Osteocyte (in vitro differentiated cells): ENCODE results near the gene ZBTB33. TPM values are rescaled to one million over a fixed set of nuclear protein-coding genes. Genes with fewer than 3 reads are reported as not detected.
A peak's percentile ranks its signal among the peaks of the same experiment; 100 is the strongest.

Source experiments
- DNase-seq: peaks from one replicate; pipeline ENCODE4 v3.0.0; 2021; ENCODE audit warnings: mixed read lengths; ENCODE audit not compliant: unreplicated experiment; ENCODE audit errors: extremely low spot score
- H3K27ac Mint-ChIP-seq: one replicate; pipeline ENCODE4 v1.8.0; 2021; ENCODE audit warnings: mild to moderate bottlenecking, mixed read lengths; ENCODE audit not compliant: unreplicated experiment
- H3K27me3 Mint-ChIP-seq: one replicate; pipeline ENCODE4 v1.8.0; 2021; ENCODE audit warnings: mixed read lengths; ENCODE audit not compliant: unreplicated experiment
- H3K36me3 Mint-ChIP-seq: one replicate; pipeline ENCODE4 v1.8.0; 2021; ENCODE audit warnings: mixed read lengths; ENCODE audit not compliant: unreplicated experiment
- H3K4me1 Mint-ChIP-seq: one replicate; pipeline ENCODE4 v1.8.0; 2021; ENCODE audit warnings: mixed read lengths; ENCODE audit not compliant: unreplicated experiment
- H3K4me3 Mint-ChIP-seq: one replicate; pipeline ENCODE4 v1.8.0; 2021; ENCODE audit warnings: mild to moderate bottlenecking, moderate library complexity, mixed read lengths; ENCODE audit not compliant: unreplicated experiment
- H3K9me3 Mint-ChIP-seq: one replicate; pipeline ENCODE4 v1.8.0; 2021; ENCODE audit warnings: mixed read lengths; ENCODE audit not compliant: unreplicated experiment
- total RNA-seq: library from RNA; stranded (reverse); gene quantifications from 2 replicates; pipeline ENCODE4 v1.2.1, GENCODE V29; 2021
- TF ChIP-seq, protein P1 (sequence below): fragments of 200-600 bp; sonication (generic); IDR thresholded peaks from 2 replicates; pipeline ENCODE4 v1.5.0; 2021; ENCODE audit warnings: antibody characterized with exemption, mild to moderate bottlenecking, moderate library complexity

The ZBTB33 gene
- total RNA-seq, 1 donor from 2014 or later, result 14.3 TPM

GRCh38 chrX:120213438-120214265 is 37.0 kb upstream of the ZBTB33 start:
- Mint-ChIP-seq H3K9me3 (peaks cover 8% of the 10 kb centered on the region), H3K27me3 (peaks cover 3% of the 10 kb centered on the region), H3K4me3 (no peak overlapping the region), H3K27ac (no peak overlapping the region), H3K4me1 (no peaks in the 10 kb centered on the region), H3K36me3 (no peaks in the 10 kb centered on the region)
- DNase-seq, result no peak
- TF ChIP-seq, protein P1, sequence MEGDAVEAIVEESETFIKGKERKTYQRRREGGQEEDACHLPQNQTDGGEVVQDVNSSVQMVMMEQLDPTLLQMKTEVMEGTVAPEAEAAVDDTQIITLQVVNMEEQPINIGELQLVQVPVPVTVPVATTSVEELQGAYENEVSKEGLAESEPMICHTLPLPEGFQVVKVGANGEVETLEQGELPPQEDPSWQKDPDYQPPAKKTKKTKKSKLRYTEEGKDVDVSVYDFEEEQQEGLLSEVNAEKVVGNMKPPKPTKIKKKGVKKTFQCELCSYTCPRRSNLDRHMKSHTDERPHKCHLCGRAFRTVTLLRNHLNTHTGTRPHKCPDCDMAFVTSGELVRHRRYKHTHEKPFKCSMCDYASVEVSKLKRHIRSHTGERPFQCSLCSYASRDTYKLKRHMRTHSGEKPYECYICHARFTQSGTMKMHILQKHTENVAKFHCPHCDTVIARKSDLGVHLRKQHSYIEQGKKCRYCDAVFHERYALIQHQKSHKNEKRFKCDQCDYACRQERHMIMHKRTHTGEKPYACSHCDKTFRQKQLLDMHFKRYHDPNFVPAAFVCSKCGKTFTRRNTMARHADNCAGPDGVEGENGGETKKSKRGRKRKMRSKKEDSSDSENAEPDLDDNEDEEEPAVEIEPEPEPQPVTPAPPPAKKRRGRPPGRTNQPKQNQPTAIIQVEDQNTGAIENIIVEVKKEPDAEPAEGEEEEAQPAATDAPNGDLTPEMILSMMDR, result peak; percentile 75

DNA sequence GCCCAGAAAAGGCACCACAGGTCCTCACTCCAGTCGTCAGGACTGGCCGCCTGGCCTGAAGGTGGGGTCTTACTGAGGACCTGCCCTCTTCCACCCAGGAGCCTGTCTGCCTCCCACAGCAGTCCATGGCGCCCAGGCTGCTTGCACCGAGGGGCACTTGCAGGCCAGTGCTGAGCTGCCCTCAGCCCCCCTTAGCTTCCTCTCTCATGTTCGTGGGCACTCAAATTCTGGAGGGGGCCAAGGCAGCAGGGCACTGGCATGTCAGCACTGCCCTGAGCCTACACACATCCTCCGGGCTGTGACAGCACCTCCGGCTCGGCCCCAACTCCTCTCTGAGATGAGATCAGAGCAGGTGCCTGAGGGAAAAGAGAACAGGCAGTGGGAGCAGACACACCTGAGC is 27.2 kb upstream of the ZBTB33 start:
- no peak for DNase-seq
- Mint-ChIP-seq H3K27me3 (no peaks in the 10 kb centered on the region), H3K27ac (no peak overlapping the region), H3K36me3 (no peaks in the 10 kb centered on the region), H3K4me3 (no peak overlapping the region), H3K9me3 (peaks cover 4% of the 10 kb centered on the region), H3K4me1 (no peaks in the 10 kb centered on the region)
- TF ChIP-seq, protein P1, result no peak

DNA sequence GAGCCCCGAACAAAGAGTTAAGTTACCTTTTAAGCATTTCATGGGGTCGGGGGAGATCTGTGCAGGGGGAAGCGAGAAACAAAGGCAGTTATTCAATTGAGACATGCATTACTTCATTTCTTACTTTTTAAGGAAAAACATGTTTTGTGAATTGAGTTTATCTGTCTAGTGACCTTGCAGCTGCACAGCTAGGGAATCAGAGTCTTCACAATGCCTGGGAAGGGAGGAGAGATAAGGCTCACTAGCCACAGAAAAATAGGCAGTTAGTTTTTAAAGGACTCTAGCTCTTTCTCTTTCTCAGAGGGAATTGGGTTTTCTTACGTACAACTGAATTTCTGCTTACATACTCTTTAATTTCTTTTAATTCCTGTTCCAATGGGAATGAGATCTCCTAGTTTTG is 26.2 kb upstream of the ZBTB33 start:
- H3K27ac Mint-ChIP-seq, result no peak overlapping the region
- H3K36me3 Mint-ChIP-seq, result no peaks in the 10 kb centered on the region
- H3K4me1 Mint-ChIP-seq, result no peaks in the 10 kb centered on the region
- H3K27me3 Mint-ChIP-seq, result no peaks in the 10 kb centered on the region
- DNase-seq, result no peak
- H3K9me3 Mint-ChIP-seq, result peaks cover 4% of the 10 kb centered on the region
- no peak overlapping the region for H3K4me3 Mint-ChIP-seq
- TF ChIP-seq, protein P1, result no peak

- H3K27me3 Mint-ChIP-seq, result no peaks in the 10 kb centered on the region
- H3K4me3 Mint-ChIP-seq, result no peak overlapping the region
- TF ChIP-seq, protein P1, result no peak
- DNase-seq, result no peak
- no peak overlapping the region for H3K27ac Mint-ChIP-seq
- no peaks in the 10 kb centered on the region for H3K4me1 Mint-ChIP-seq
- peaks cover 16% of the 10 kb centered on the region for H3K9me3 Mint-ChIP-seq
- H3K36me3 Mint-ChIP-seq, result peaks cover 2% of the 10 kb centered on the region
Measured at GRCh38 chrX:120228187-120228908, 22.3 kb upstream of the ZBTB33 start.

- Mint-ChIP-seq H3K4me1 (no peaks in the 10 kb centered on the region), H3K36me3 (peaks cover 3% of the 10 kb centered on the region), H3K27ac (no peak overlapping the region), H3K9me3 (peaks cover 12% of the 10 kb centered on the region), H3K4me3 (no peak overlapping the region), H3K27me3 (no peaks in the 10 kb centered on the region)
- no peak for DNase-seq
- TF ChIP-seq, protein P1, result no peak
Measured at GRCh38 chrX:120235284-120235683, 15.3 kb upstream of the ZBTB33 start.
